ENCODE data around the gene NDUFS4.

DNA sequence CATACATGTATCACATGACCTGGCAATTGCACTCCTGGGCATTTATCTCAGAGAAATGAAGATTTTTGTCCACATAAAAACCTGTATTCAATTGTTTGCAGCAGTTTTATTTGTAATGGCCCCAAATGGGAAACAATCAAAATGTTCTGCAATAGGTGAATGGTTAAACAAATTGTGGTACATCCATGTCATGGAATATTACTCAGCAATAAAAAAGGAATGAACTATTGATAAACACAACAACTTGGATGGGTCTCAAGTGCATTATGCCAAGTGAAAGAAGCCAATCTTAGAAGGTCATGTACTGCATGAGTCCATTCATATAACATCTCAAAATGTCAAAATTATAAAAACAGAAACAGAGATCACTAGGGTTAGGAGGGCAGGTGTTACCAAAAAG is 1.5 kb upstream of the NDUFS4 start:
- TF ChIP-seq, protein P1, sequence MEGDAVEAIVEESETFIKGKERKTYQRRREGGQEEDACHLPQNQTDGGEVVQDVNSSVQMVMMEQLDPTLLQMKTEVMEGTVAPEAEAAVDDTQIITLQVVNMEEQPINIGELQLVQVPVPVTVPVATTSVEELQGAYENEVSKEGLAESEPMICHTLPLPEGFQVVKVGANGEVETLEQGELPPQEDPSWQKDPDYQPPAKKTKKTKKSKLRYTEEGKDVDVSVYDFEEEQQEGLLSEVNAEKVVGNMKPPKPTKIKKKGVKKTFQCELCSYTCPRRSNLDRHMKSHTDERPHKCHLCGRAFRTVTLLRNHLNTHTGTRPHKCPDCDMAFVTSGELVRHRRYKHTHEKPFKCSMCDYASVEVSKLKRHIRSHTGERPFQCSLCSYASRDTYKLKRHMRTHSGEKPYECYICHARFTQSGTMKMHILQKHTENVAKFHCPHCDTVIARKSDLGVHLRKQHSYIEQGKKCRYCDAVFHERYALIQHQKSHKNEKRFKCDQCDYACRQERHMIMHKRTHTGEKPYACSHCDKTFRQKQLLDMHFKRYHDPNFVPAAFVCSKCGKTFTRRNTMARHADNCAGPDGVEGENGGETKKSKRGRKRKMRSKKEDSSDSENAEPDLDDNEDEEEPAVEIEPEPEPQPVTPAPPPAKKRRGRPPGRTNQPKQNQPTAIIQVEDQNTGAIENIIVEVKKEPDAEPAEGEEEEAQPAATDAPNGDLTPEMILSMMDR (IDR thresholded peaks at IDR 0.05; ENCODE audit: low read depth, low read length) = no peak
- TF ChIP-seq POLR2A (IDR thresholded peaks at IDR 0.05; ENCODE audit: extremely low read depth, insufficient read length) (no peak), MYC (IDR thresholded peaks at IDR 0.05; ENCODE audit: low read depth, low read length) (no peak)
- TF ChIP-seq, protein P2, sequence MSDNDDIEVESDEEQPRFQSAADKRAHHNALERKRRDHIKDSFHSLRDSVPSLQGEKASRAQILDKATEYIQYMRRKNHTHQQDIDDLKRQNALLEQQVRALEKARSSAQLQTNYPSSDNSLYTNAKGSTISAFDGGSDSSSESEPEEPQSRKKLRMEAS (IDR thresholded peaks at IDR 0.05; ENCODE audit: low read depth, low read length) = no peak

Data from NB4 (cell line).